ENCODE measurements around the gene SLIT3.

GRCh38 chr5:168944004-168944403, 356.9 kb downstream of the SLIT3 start:
- TF ChIP-seq CTCF (IDR thresholded peaks at IDR 0.05) (no peak), POLR2A (IDR thresholded peaks at IDR 0.05) (no peak)
